ENCODE measurements around the gene ZFTA. TPM values are rescaled to one million over a fixed set of nuclear protein-coding genes. Genes with fewer than 3 reads are reported as not detected.

ZFTA gene
- total RNA-seq, 4 donors from 2014 or later = 14.7 to 29.7 (median 18.6) TPM

DNA sequence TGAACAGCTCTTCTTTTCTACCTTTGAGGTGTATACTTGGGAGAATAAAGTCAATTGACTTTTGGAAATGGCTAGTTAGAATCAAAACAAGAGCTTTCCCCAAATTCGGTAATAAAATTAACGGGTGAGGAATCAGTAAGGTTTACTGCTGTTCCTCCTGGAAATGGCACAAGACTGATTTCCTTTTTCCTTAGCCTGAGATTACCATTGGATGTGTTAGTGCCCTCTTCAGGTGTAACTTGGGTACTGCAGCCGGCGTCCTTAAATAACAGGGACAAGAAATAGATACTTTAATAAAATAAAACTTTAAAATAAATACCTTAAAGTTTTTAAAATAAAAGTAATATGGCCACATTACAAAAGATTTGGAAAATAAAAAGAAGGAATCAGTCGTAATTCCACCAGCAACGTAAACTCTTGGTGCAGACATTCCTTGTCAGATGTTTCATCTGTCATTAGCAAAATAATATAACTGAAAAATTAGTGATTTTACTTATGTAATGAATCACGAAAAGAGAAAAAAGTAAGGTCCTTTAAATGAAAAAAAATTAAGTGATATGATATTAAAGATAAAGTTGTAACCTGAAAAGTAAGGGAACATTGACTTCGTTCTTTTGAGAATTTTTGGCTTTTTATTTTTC, 29.7 kb downstream of the ZFTA start:
- no peak overlapping the region for H3K4me3 ChIP-seq (replicated peaks in 1 of 3)

DNA sequence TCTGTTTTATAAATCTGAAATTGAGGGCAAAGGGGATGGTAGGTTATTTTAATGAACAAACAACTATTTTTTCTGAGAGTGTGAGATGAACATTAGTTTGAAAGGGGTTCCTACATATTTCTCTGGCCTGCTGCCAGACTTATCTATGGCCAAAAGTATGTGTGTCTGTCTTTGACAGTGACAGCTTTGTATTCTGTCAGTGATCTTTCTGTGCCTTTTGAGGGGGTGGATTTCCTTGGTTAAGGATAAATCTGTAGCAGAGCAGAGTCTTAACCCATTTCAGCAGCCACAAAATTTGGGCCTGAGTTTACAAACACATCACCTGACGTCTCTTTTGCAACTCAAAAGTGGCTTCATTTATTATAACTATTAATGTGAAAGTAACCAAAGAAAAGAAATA, 30.9 kb downstream of the ZFTA start:
- intact Hi-C loops (cut with DNase I) = loop anchor here (5.0 to 10.0 kb wide), 2 partner anchors 65 to 253 kb away; partner anchors contain the start of gene ATL3
- H3K4me1 ChIP-seq = peaks cover 4 to 11% of the 10 kb centered on the region in 2 donors

More for the DNA sequence above, 29.7 kb downstream of the ZFTA start:
- H3K27me3 ChIP-seq = no peaks in the 10 kb centered on the region
- H3K9me3 ChIP-seq = no peaks in the 10 kb centered on the region
- peaks cover 4 to 11% of the 10 kb centered on the region in 2 donors for H3K4me1 ChIP-seq
- H3K27ac ChIP-seq = peak overlapping the region; percentile 20 to 25 (median 20)
- WGBS, 2 donors = 19 to 21% methylated on average over 8 of the region's 8 CpGs
- no peaks in the 10 kb centered on the region for H3K36me3 ChIP-seq
- TF ChIP-seq CTCF (IDR thresholded peaks at IDR 0.05) = peak; percentile 80 to 98 (median 92)
- no peak for TF ChIP-seq POLR2A (IDR thresholded peaks at IDR 0.05)
- DNase-seq = peak; percentile 74 to 81
- intact Hi-C loops (cut with DNase I) = loop anchor here (5.0 to 10.0 kb wide), 2 partner anchors 67 to 254 kb away; partner anchors contain the start of gene ATL3

GRCh38 chr11:63736864-63737263, 31.7 kb downstream of the ZFTA start:
- Histone ChIP-seq H3K36me3 (no peaks in the 10 kb centered on the region), H3K4me3 (replicated peaks in 1 of 3) (no peak overlapping the region), H3K27ac (no peak overlapping the region), H3K4me1 (peaks cover 4 to 11% of the 10 kb centered on the region in 2 donors), H3K9me3 (no peaks in the 10 kb centered on the region), H3K27me3 (no peaks in the 10 kb centered on the region)
- WGBS, 2 donors = 98% methylated on average over 4 of the region's 4 CpGs
- intact Hi-C loops (cut with DNase I) = loop anchor here (5.0 to 10.0 kb wide), 2 partner anchors 65 to 252 kb away; partner anchors contain the start of gene ATL3
- no peak for TF ChIP-seq CTCF (IDR thresholded peaks at IDR 0.05)
- TF ChIP-seq POLR2A (IDR thresholded peaks at IDR 0.05) = no peak
- no peak for DNase-seq

More for the DNA sequence above, 30.9 kb downstream of the ZFTA start:
- no peaks in the 10 kb centered on the region for H3K27me3 ChIP-seq
- H3K9me3 ChIP-seq = no peaks in the 10 kb centered on the region
- no peak overlapping the region for H3K4me3 ChIP-seq (replicated peaks in 1 of 3)
- DNase-seq = no peak
- 50 to 91% methylated on average over 1 of the region's 1 CpG for WGBS, 2 donors
- H3K27ac ChIP-seq = peak overlapping the region in 2 of 3 donors; percentile 20 to 25
- H3K36me3 ChIP-seq = no peaks in the 10 kb centered on the region
- TF ChIP-seq CTCF (IDR thresholded peaks at IDR 0.05) = no peak

DNA sequence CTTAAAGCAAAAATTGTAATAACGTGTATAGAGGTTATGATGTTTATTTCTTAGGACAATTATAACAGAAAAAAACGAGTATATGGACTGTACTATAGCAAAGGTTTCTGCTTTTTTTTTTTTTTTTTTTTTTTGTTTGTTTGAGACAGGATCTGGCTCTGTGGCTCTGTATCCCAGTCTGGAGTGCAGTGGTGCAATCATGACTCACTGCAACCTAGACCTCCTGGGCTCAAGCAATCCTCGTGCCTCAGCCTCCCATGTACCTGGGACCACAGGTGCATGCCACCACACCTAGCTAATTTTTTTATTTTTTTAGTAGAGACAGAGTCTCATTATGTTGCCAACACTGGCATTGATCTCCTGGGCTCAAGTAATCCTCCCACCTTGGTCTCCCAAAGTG, 39.2 kb downstream of the ZFTA start:
- TF ChIP-seq CTCF (IDR thresholded peaks at IDR 0.05) (no peak), POLR2A (IDR thresholded peaks at IDR 0.05) (no peak)
- DNase-seq = no peak
- Histone ChIP-seq H3K27me3 (no peaks in the 10 kb centered on the region), H3K27ac (no peak overlapping the region), H3K36me3 (no peaks in the 10 kb centered on the region), H3K4me1 (peaks cover 4 to 12% of the 10 kb centered on the region in 2 donors), H3K9me3 (no peaks in the 10 kb centered on the region), H3K4me3 (replicated peaks in 1 of 3) (no peak overlapping the region)
- 91 to 93% methylated on average over 3 of the region's 3 CpGs for WGBS, 2 donors
- intact Hi-C loops (cut with DNase I) = no loop called here

- H3K27ac ChIP-seq = no peak overlapping the region
- intact Hi-C loops (cut with DNase I) = no loop called here
- no peak overlapping the region for H3K4me3 ChIP-seq (replicated peaks in 1 of 3)
- peaks cover 13 to 21% of the 10 kb centered on the region in 2 donors for H3K4me1 ChIP-seq
- TF ChIP-seq POLR2A (IDR thresholded peaks at IDR 0.05) (no peak), CTCF (IDR thresholded peaks at IDR 0.05) (no peak)
- H3K9me3 ChIP-seq = no peaks in the 10 kb centered on the region
- 93 to 96% methylated on average over 3 of the region's 3 CpGs for WGBS, 2 donors
- DNase-seq = no peak
- no peaks in the 10 kb centered on the region for H3K36me3 ChIP-seq
- no peaks in the 10 kb centered on the region for H3K27me3 ChIP-seq
These were observed 48.0 kb downstream of the ZFTA start for GRCh38 chr11:63720611-63721010.
